ENCODE results near the gene TBXT.
"Not testable (repeated sequence)": the region's sequence is repeated elsewhere in the genome, so short reads cannot be mapped to it uniquely, and the experiment has no call there.

The TBXT gene

GRCh38 chr6:166197361-166197760 is 29.7 kb upstream of the TBXT start:
- Histone ChIP-seq H3K27ac (ENCODE audit: low read depth, low read length) (no peak overlapping the region), H3K9me3 (ENCODE audit: control insufficient read depth in 5 of 5, low read length in 5 of 5) (no peaks in the 10 kb centered on the region), H3K36me3 (ENCODE audit: control insufficient read depth in 5 of 5, insufficient read depth in 5 of 5, low read length in 5 of 5) (no peaks in the 10 kb centered on the region)

DNA sequence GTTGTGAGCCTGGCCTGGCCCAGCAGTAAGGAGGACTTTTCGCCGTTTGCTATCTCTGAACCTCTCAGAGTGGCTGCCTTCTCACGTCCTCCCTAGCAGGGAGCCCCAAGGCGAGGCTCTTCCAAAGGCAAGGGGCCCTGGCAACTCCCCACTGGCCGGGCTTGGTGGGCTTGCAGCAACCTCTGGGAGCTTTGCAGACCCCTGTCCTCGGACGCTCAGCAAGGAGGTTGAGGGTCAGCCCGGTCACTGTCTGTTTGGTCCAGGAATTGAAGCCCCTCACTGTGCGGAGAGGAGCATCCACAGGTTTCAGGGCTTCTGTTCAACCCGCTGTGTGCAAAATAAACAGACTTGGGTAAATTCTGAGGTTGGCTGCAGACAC is 28.2 kb upstream of the TBXT start:
- H3K27ac ChIP-seq (ENCODE audit: low read depth, low read length): no peak overlapping the region
- H3K4me3 ChIP-seq (ENCODE audit: low read depth in 1 of 5, low read length in 5 of 5): no peak overlapping the region
- no peaks in the 10 kb centered on the region for H3K36me3 ChIP-seq (ENCODE audit: control insufficient read depth in 5 of 5, insufficient read depth in 5 of 5, low read length in 5 of 5)
- peaks cover 2 to 6% (median 4%) of the 10 kb centered on the region in 5 donors for H3K27me3 ChIP-seq (ENCODE audit: control insufficient read depth in 5 of 5, insufficient read depth in 4 of 5, low read length in 5 of 5)
- H3K9me3 ChIP-seq (ENCODE audit: control insufficient read depth in 5 of 5, low read length in 5 of 5): no peaks in the 10 kb centered on the region
- peaks cover 3 to 12% (median 4%) of the 10 kb centered on the region in 5 donors for H3K4me1 ChIP-seq (ENCODE audit: control insufficient read depth in 5 of 5, insufficient read depth in 5 of 5, low read length in 5 of 5)
- no peak overlapping the region for H3K9ac ChIP-seq (ENCODE audit: low read length in 5 of 5)

More at GRCh38 chr6:166197361-166197760, 29.7 kb upstream of the TBXT start:
- H3K4me1 ChIP-seq (ENCODE audit: control insufficient read depth in 5 of 5, insufficient read depth in 5 of 5, low read length in 5 of 5): peaks cover 3 to 12% (median 4%) of the 10 kb centered on the region in 5 donors
- no peak overlapping the region for H3K9ac ChIP-seq (ENCODE audit: low read length in 5 of 5)
- H3K4me3 ChIP-seq (ENCODE audit: low read depth in 1 of 5, low read length in 5 of 5): no peak overlapping the region
- H3K27me3 ChIP-seq (ENCODE audit: control insufficient read depth in 5 of 5, insufficient read depth in 4 of 5, low read length in 5 of 5): peaks cover 1 to 4% (median 4%) of the 10 kb centered on the region in 5 donors

DNA sequence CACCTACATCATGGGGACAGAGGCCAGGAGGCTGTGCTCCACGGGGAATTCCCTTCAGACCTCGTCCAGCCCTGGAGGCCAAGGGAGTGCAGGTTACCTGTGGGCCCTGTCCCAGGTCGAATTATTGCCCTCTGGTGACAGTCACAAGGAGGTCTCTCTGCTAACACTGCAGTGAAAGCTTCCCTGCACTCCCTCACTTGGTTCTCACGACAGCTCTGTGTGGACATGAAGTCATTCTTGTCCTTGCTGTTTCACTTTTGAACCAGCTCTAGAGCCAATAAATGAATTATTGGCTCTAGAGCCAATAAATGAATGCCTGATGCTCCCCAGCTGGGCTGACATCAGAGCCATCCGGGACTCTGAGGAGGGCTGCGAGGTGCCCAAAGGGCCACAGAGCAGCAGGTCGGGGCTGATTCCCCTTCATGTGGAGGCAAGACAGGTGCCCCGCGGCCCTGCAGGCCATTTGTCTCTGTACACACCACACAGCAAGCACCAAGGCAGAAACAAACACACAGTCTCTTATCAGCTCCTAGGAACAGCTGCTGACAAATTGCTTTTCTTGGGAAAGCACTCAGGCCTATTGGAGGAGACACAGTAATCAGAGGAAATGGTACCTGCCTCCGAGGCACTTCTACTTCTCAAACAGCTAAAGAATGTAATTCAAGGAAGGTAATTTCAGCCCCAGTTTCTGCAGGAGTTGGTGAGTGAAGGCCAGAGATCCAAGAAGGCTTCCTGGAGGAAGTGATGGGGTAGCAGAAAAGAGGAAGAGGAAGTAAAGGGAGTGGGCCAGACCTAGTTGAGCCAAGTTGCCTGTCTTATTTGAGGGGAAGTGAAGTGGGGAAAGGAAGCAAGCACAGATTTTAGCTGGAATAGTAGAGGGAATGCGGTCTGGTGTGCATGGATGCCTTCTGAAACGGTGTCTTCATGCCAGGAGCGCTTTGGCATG is 27.5 kb upstream of the TBXT start:
- H3K9ac ChIP-seq (ENCODE audit: low read length in 5 of 5): no peak overlapping the region
- peaks cover 2 to 6% (median 4%) of the 10 kb centered on the region in 5 donors for H3K27me3 ChIP-seq (ENCODE audit: control insufficient read depth in 5 of 5, insufficient read depth in 4 of 5, low read length in 5 of 5)
- H3K36me3 ChIP-seq (ENCODE audit: control insufficient read depth in 5 of 5, insufficient read depth in 5 of 5, low read length in 5 of 5): no peaks in the 10 kb centered on the region
- H3K4me1 ChIP-seq (ENCODE audit: control insufficient read depth in 5 of 5, insufficient read depth in 5 of 5, low read length in 5 of 5): peaks cover 3 to 12% (median 4%) of the 10 kb centered on the region in 5 donors
- no peak overlapping the region for H3K27ac ChIP-seq (ENCODE audit: low read depth, low read length)
- H3K4me3 ChIP-seq (ENCODE audit: low read depth in 1 of 5, low read length in 5 of 5): no peak overlapping the region
- no peaks in the 10 kb centered on the region for H3K9me3 ChIP-seq (ENCODE audit: control insufficient read depth in 5 of 5, low read length in 5 of 5)

GRCh38 chr6:166192557-166192956 is 24.9 kb upstream of the TBXT start:
- Histone ChIP-seq H3K4me3 (ENCODE audit: low read depth in 1 of 5, low read length in 5 of 5) (no peak overlapping the region), H3K9me3 (ENCODE audit: control insufficient read depth in 5 of 5, low read length in 5 of 5) (no peaks in the 10 kb centered on the region), H3K36me3 (ENCODE audit: control insufficient read depth in 5 of 5, insufficient read depth in 5 of 5, low read length in 5 of 5) (no peaks in the 10 kb centered on the region), H3K9ac (ENCODE audit: low read length in 5 of 5) (no peak overlapping the region), H3K4me1 (ENCODE audit: control insufficient read depth in 5 of 5, insufficient read depth in 5 of 5, low read length in 5 of 5) (peaks cover 3 to 12% (median 4%) of the 10 kb centered on the region in 5 donors), H3K27me3 (ENCODE audit: control insufficient read depth in 5 of 5, insufficient read depth in 4 of 5, low read length in 5 of 5) (peaks cover 0 to 6% (median 3%) of the 10 kb centered on the region in 5 donors), H3K27ac (ENCODE audit: low read depth, low read length) (no peak overlapping the region)

DNA sequence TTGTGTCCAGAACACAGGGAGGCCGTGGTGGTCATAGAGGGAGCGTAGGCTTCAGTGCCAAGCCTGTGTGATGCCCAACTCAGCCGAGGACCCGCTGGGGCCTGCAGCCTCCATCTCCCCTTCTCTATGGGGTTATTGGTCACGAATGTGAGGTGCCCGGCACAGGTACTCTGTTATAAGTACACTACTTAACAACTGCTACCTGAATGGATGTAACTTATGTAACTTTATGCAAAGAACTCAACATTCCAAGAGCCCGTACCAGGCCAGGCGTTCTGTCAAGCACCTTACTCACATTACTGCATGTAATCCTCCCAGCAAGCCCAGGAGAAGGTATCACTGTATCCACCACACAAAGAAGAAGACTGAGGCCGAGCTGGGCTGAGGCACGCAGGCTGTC is 24.5 kb upstream of the TBXT start:
- no peak overlapping the region for H3K4me3 ChIP-seq (ENCODE audit: low read depth in 1 of 5, low read length in 5 of 5)

GRCh38 chr6:166179704-166180103 is 12.1 kb upstream of the TBXT start:
- Histone ChIP-seq H3K36me3 (ENCODE audit: control insufficient read depth in 5 of 5, insufficient read depth in 5 of 5, low read length in 5 of 5) (no peaks in the 10 kb centered on the region), H3K27ac (ENCODE audit: low read depth, low read length) (no peak overlapping the region), H3K9ac (ENCODE audit: low read length in 5 of 5) (no peak overlapping the region), H3K27me3 (ENCODE audit: control insufficient read depth in 5 of 5, insufficient read depth in 4 of 5, low read length in 5 of 5) (peaks cover 0 to 7% (median 0%) of the 10 kb centered on the region in 5 donors), H3K4me3 (ENCODE audit: low read depth in 1 of 5, low read length in 5 of 5) (no peak overlapping the region), H3K4me1 (ENCODE audit: control insufficient read depth in 5 of 5, insufficient read depth in 5 of 5, low read length in 5 of 5) (no peaks in the 10 kb centered on the region), H3K9me3 (ENCODE audit: control insufficient read depth in 5 of 5, low read length in 5 of 5) (peaks cover 0 to 2% (median 0%) of the 10 kb centered on the region in 5 donors)

More for the DNA sequence above, 24.5 kb upstream of the TBXT start:
- Histone ChIP-seq H3K9ac (ENCODE audit: low read length in 5 of 5) (no peak overlapping the region), H3K4me1 (ENCODE audit: control insufficient read depth in 5 of 5, insufficient read depth in 5 of 5, low read length in 5 of 5) (peaks cover 3 to 12% (median 4%) of the 10 kb centered on the region in 5 donors), H3K27ac (ENCODE audit: low read depth, low read length) (no peak overlapping the region), H3K27me3 (ENCODE audit: control insufficient read depth in 5 of 5, insufficient read depth in 4 of 5, low read length in 5 of 5) (peaks cover 0 to 6% (median 3%) of the 10 kb centered on the region in 5 donors), H3K36me3 (ENCODE audit: control insufficient read depth in 5 of 5, insufficient read depth in 5 of 5, low read length in 5 of 5) (no peaks in the 10 kb centered on the region), H3K9me3 (ENCODE audit: control insufficient read depth in 5 of 5, low read length in 5 of 5) (no peaks in the 10 kb centered on the region)

DNA sequence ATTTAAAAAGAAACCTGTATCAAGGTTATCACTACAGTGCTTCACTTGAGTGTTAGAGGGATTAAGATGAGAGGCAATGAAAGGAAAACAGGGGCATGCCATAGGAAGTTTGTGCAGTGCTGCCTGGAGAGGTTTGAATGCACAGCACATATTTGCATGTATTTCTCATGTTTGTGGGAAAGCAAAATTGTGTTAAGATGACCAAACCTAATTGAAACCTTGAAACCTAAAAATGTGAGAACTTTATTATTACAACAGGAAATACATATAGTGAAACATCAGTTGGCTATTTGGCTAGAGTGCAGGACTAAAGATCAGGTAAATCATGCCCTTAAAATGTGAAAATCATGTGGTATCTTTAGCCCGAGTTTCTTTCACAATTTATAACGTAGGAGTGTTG is 8.5 kb upstream of the TBXT start:
- Histone ChIP-seq H3K27ac (ENCODE audit: low read depth, low read length) (no peak overlapping the region), H3K4me1 (ENCODE audit: control insufficient read depth in 5 of 5, insufficient read depth in 5 of 5, low read length in 5 of 5) (peaks cover 0 to 13% (median 7%) of the 10 kb centered on the region in 5 donors), H3K4me3 (ENCODE audit: low read depth in 1 of 5, low read length in 5 of 5) (no peak overlapping the region), H3K9me3 (ENCODE audit: control insufficient read depth in 5 of 5, low read length in 5 of 5) (no peaks in the 10 kb centered on the region), H3K27me3 (ENCODE audit: control insufficient read depth in 5 of 5, insufficient read depth in 4 of 5, low read length in 5 of 5) (peaks cover 0 to 15% (median 12%) of the 10 kb centered on the region in 5 donors), H3K36me3 (ENCODE audit: control insufficient read depth in 5 of 5, insufficient read depth in 5 of 5, low read length in 5 of 5) (no peaks in the 10 kb centered on the region), H3K9ac (ENCODE audit: low read length in 5 of 5) (no peak overlapping the region)

DNA sequence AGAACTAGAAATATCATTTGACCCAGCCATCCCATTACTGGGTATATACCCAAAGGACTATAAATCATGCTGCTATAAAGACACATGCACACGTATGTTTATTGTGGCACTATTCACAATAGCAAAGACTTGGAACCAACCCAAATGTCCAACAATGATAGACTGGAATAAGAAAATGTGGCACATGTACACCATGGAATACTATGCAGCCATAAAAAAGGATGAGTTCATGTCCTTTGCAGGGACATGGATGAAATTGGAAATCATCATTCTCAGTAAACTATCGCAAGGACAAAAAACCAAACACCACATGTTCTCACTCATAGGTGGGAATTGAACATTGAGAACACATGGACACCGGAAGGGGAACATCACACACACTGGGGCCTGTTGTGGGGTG is 7.4 kb upstream of the TBXT start:
- not testable (repeated sequence) for H3K9me3 ChIP-seq (ENCODE audit: control insufficient read depth in 5 of 5, low read length in 5 of 5); H3K4me3 ChIP-seq (ENCODE audit: low read depth in 1 of 5, low read length in 5 of 5); H3K27ac ChIP-seq (ENCODE audit: low read depth, low read length); H3K9ac ChIP-seq (ENCODE audit: low read length in 5 of 5); H3K36me3 ChIP-seq (ENCODE audit: control insufficient read depth in 5 of 5, insufficient read depth in 5 of 5, low read length in 5 of 5)
- Histone ChIP-seq H3K27me3 (ENCODE audit: control insufficient read depth in 5 of 5, insufficient read depth in 4 of 5, low read length in 5 of 5) (peaks cover under 1 to 25% (median 15%) of the 10 kb centered on the region in 5 donors), H3K4me1 (ENCODE audit: control insufficient read depth in 5 of 5, insufficient read depth in 5 of 5, low read length in 5 of 5) (peaks cover 0 to 13% (median 7%) of the 10 kb centered on the region in 5 donors)

GRCh38 chr6:166174031-166174430 is 6.4 kb upstream of the TBXT start:
- Histone ChIP-seq H3K9me3 (ENCODE audit: control insufficient read depth in 5 of 5, low read length in 5 of 5) (no peaks in the 10 kb centered on the region), H3K4me3 (ENCODE audit: low read depth in 1 of 5, low read length in 5 of 5) (no peak overlapping the region), H3K4me1 (ENCODE audit: control insufficient read depth in 5 of 5, insufficient read depth in 5 of 5, low read length in 5 of 5) (peaks cover 0 to 13% (median 7%) of the 10 kb centered on the region in 5 donors), H3K9ac (ENCODE audit: low read length in 5 of 5) (no peak overlapping the region), H3K27me3 (ENCODE audit: control insufficient read depth in 5 of 5, insufficient read depth in 4 of 5, low read length in 5 of 5) (peaks cover 10 to 35% (median 24%) of the 10 kb centered on the region in 5 donors), H3K27ac (ENCODE audit: low read depth, low read length) (no peak overlapping the region), H3K36me3 (ENCODE audit: control insufficient read depth in 5 of 5, insufficient read depth in 5 of 5, low read length in 5 of 5) (no peaks in the 10 kb centered on the region)

GRCh38 chr6:166173281-166173951 is 5.8 kb upstream of the TBXT start:
- Histone ChIP-seq H3K4me3 (ENCODE audit: low read depth in 1 of 5, low read length in 5 of 5) (no peak overlapping the region), H3K27me3 (ENCODE audit: control insufficient read depth in 5 of 5, insufficient read depth in 4 of 5, low read length in 5 of 5) (peaks cover 15 to 41% (median 30%) of the 10 kb centered on the region in 5 donors), H3K9me3 (ENCODE audit: control insufficient read depth in 5 of 5, low read length in 5 of 5) (no peaks in the 10 kb centered on the region), H3K9ac (ENCODE audit: low read length in 5 of 5) (no peak overlapping the region), H3K27ac (ENCODE audit: low read depth, low read length) (no peak overlapping the region), H3K36me3 (ENCODE audit: control insufficient read depth in 5 of 5, insufficient read depth in 5 of 5, low read length in 5 of 5) (no peaks in the 10 kb centered on the region), H3K4me1 (ENCODE audit: control insufficient read depth in 5 of 5, insufficient read depth in 5 of 5, low read length in 5 of 5) (peaks cover 0 to 18% (median 13%) of the 10 kb centered on the region in 5 donors)
